Activated CD4-positive, alpha-beta T cell treated with anti-CD3 and anti-CD28 coated beads, Interleukin-2, amount 50 U/mL, for 16 hours (primary cell): ENCODE measurements around the gene SRGN.
"Not testable (repeated sequence)": the region's sequence is repeated elsewhere in the genome, so short reads cannot be mapped to it uniquely, and the experiment has no call there.

Experiments used
- DNase-seq: peaks from one replicate; pipeline ENCODE4 v3.0.0-alpha.2; 2020

The SRGN gene

GRCh38 chr10:69087590-69088470 is at the start of gene SRGN:
Gene SRGN (plus strand): TSS chr10:69088103. CDS start chr10:69088158, 55 bp downstream.
- peak; percentile 96 for DNase-seq

GRCh38 chr10:69040904-69041303 is 47.0 kb upstream of the SRGN start:
- not testable (repeated sequence) for DNase-seq

- DNase-seq: no peak
These were observed 45.5 kb upstream of the SRGN start for GRCh38 chr10:69042417-69042816.

- no peak for DNase-seq
These were observed 45.1 kb upstream of the SRGN start for GRCh38 chr10:69042838-69043237.

GRCh38 chr10:69043931-69044531 is 43.9 kb upstream of the SRGN start:
- peak; percentile 63 for DNase-seq

GRCh38 chr10:69044546-69044945 is 43.4 kb upstream of the SRGN start:
- no peak for DNase-seq

- peak; percentile 92 for DNase-seq
These were observed 42.2 kb upstream of the SRGN start for GRCh38 chr10:69045441-69046300.

- DNase-seq: no peak
These were observed 40.6 kb upstream of the SRGN start for GRCh38 chr10:69047111-69047832.

GRCh38 chr10:69048103-69048502 is 39.8 kb upstream of the SRGN start:
- peak; percentile 68 for DNase-seq

- DNase-seq: no peak
These were observed 38.3 kb upstream of the SRGN start for GRCh38 chr10:69049566-69049961.

- DNase-seq: peak; percentile 39
These were observed 36.6 kb upstream of the SRGN start for GRCh38 chr10:69051303-69051702.

GRCh38 chr10:69051710-69052487 is 36.0 kb upstream of the SRGN start:
- DNase-seq: no peak

- no peak for DNase-seq
These were observed 35.2 kb upstream of the SRGN start for GRCh38 chr10:69052736-69053135.

- DNase-seq: peak; percentile 73
These were observed 32.7 kb upstream of the SRGN start for GRCh38 chr10:69055241-69055640.

- DNase-seq: no peak
These were observed 31.8 kb upstream of the SRGN start for GRCh38 chr10:69056129-69056528.

- no peak for DNase-seq
These were observed 31.2 kb upstream of the SRGN start for GRCh38 chr10:69056536-69057260.

- peak; percentile 29 for DNase-seq
These were observed 30.5 kb upstream of the SRGN start for GRCh38 chr10:69057261-69057950.

- no peak for DNase-seq
These were observed 30.0 kb upstream of the SRGN start for GRCh38 chr10:69057951-69058297.

GRCh38 chr10:69060127-69060798 is 27.6 kb upstream of the SRGN start:
- no peak for DNase-seq
